ENCODE results near the gene KRT14. TPM values are rescaled to one million over a fixed set of nuclear protein-coding genes. Genes with fewer than 3 reads are reported as not detected.
"Not testable (repeated sequence)": the region's sequence is repeated elsewhere in the genome, so short reads cannot be mapped to it uniquely, and the experiment has no call there.

KRT14 gene
- polyA plus RNA-seq, 1 experiment = 0.11 TPM

- no peaks in the 10 kb centered on the region for H3K27me3 ChIP-seq (ENCODE audit: control insufficient read depth, insufficient read depth, low read length)
- TF ChIP-seq CTCF (IDR thresholded peaks at IDR 0.05; ENCODE audit: insufficient read depth, low read depth, low read length) = no peak
- no peak overlapping the region for H3K4me3 ChIP-seq (ENCODE audit: low read depth, low read length)
- POLR2A ChIA-PET = no interaction called here
- CTCF ChIA-PET = interaction anchor here (0.9 kb wide), 1 partner anchor 32 kb away, joined by 3 read pairs; no protein-coding TSS in a partner anchor
- DNase-seq (ENCODE audit: low read depth) = no peak
- H3K36me3 ChIP-seq (ENCODE audit: control insufficient read depth, insufficient read depth, low read length) = no peaks in the 10 kb centered on the region
Observed at GRCh38 chr17:41617136-41617535, 30.4 kb upstream of the KRT14 start.

GRCh38 chr17:41616486-41616885 is 29.8 kb upstream of the KRT14 start:
- CTCF ChIA-PET, POLR2A ChIA-PET: not testable (repeated sequence)

DNA sequence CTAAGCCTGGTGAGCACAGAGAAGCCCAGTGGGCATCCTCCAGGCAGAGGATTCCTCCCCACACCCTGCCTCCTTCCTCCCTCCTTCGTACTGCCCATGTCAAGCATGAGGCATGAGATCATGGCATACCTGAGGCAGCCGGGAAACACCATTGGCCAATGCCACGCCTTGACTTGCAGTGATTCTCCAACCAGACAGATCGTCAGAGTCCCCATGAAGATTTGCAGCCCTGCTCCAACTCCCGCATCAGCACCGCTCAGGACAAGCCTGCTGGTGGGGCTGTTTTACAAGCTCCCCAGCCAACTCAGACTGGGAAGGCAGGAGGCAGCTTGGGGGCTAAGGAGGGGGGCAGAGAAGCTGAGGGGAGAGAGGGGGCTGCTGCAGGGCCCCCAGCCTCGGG is 28.8 kb upstream of the KRT14 start:
- CTCF ChIA-PET = interaction anchor here (0.6 kb wide), 1 partner anchor 67 kb away, joined by 3 read pairs; no protein-coding TSS in a partner anchor
- no peak for DNase-seq (ENCODE audit: low read depth)
- Histone ChIP-seq H3K27me3 (ENCODE audit: control insufficient read depth, insufficient read depth, low read length) (peaks cover 2% of the 10 kb centered on the region; the same call in 1 of the 2 replicates), H3K36me3 (ENCODE audit: control insufficient read depth, insufficient read depth, low read length) (no peaks in the 10 kb centered on the region), H3K4me3 (ENCODE audit: low read depth, low read length) (no peak overlapping the region)
- no peak for TF ChIP-seq CTCF (IDR thresholded peaks at IDR 0.05; ENCODE audit: insufficient read depth, low read depth, low read length)
- POLR2A ChIA-PET = no interaction called here

More at GRCh38 chr17:41616486-41616885, 29.8 kb upstream of the KRT14 start:
- H3K4me3 ChIP-seq (ENCODE audit: low read depth, low read length); H3K27me3 ChIP-seq (ENCODE audit: control insufficient read depth, insufficient read depth, low read length); DNase-seq (ENCODE audit: low read depth); H3K36me3 ChIP-seq (ENCODE audit: control insufficient read depth, insufficient read depth, low read length): not testable (repeated sequence)

DNA sequence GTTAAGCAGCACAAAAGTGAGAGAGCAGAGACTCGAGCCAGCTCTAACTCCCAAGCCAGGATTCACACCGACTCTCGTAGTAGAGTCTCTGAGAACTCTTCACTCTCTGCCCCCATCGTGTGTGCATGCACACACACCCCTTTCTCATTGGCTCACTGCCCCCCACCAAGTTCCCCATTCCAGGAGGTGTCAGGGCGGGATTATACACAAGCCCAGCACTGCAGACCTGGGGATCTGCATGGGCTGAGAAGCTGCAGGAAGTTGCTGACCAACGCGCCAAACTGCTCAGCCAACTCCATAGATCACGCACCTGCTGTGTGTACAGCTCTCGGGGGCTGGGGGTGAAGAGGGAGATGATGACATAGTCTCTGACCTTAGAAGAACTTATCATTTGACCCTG is 28.1 kb upstream of the KRT14 start:
- H3K36me3 ChIP-seq (ENCODE audit: control insufficient read depth, insufficient read depth, low read length); H3K27me3 ChIP-seq (ENCODE audit: control insufficient read depth, insufficient read depth, low read length); POLR2A ChIA-PET; DNase-seq (ENCODE audit: low read depth); CTCF ChIA-PET; H3K4me3 ChIP-seq (ENCODE audit: low read depth, low read length): not testable (repeated sequence)

DNA sequence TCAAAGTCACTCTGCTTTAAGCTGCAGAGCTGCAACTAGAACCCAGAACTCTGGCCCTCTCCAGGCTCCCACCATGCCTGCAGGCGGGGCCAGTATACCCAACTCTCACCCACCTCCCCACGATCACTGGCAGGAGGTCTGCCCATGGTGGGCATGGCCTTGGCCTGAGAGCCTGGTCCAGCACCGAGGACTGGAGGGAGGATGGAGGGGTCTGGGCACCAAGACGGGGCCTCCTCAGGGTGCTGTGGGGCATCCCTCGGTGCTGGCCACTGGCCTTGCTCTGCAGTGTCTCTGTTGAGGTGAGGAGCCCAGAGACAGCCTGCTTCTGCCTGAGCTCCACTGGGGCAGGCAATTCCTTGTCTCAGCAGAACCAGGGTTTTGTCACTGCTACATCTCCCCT is 27.4 kb upstream of the KRT14 start:
- Histone ChIP-seq H3K4me3 (ENCODE audit: low read depth, low read length) (no peak overlapping the region), H3K27me3 (ENCODE audit: control insufficient read depth, insufficient read depth, low read length) (peaks cover 7% of the 10 kb centered on the region), H3K36me3 (ENCODE audit: control insufficient read depth, insufficient read depth, low read length) (no peaks in the 10 kb centered on the region)
- ChIA-PET CTCF (no interaction called here), POLR2A (no interaction called here)
- DNase-seq (ENCODE audit: low read depth) = no peak
- no peak for TF ChIP-seq CTCF (IDR thresholded peaks at IDR 0.05; ENCODE audit: insufficient read depth, low read depth, low read length)

- TF ChIP-seq CTCF (IDR thresholded peaks at IDR 0.05; ENCODE audit: insufficient read depth, low read depth, low read length) = no peak
- Histone ChIP-seq H3K27me3 (ENCODE audit: control insufficient read depth, insufficient read depth, low read length) (peaks cover 8% of the 10 kb centered on the region), H3K36me3 (ENCODE audit: control insufficient read depth, insufficient read depth, low read length) (no peaks in the 10 kb centered on the region), H3K4me3 (ENCODE audit: low read depth, low read length) (no peak overlapping the region)
- POLR2A ChIA-PET = no interaction called here
- DNase-seq (ENCODE audit: low read depth) = no peak
- CTCF ChIA-PET = no interaction called here
Observed at GRCh38 chr17:41613277-41614082, 26.8 kb upstream of the KRT14 start.

- DNase-seq (ENCODE audit: low read depth) = peak; percentile 47
- H3K36me3 ChIP-seq (ENCODE audit: control insufficient read depth, insufficient read depth, low read length); CTCF ChIA-PET; H3K4me3 ChIP-seq (ENCODE audit: low read depth, low read length); H3K27me3 ChIP-seq (ENCODE audit: control insufficient read depth, insufficient read depth, low read length); POLR2A ChIA-PET: not testable (repeated sequence)
Observed at GRCh38 chr17:41612376-41613160, 25.9 kb upstream of the KRT14 start, which contains the start of gene KRT16. Gene KRT16, minus strand, starts transcription at chr17:41612767. Its CDS starts 79 bp downstream, at chr17:41612688.
